ENCODE data around the gene MYRFL. TPM values are rescaled to one million over a fixed set of nuclear protein-coding genes. Genes with fewer than 3 reads are reported as not detected.

Gene MYRFL
- total and polyA plus RNA-seq, 12 donors = 0.10 to 0.51 (median 0.30) TPM; not detected in 4

GRCh38 chr12:69936214-69936731 is 111.2 kb downstream of the MYRFL start:
- intact Hi-C loops (cut with DNase I) = no loop called here
- no peaks in the 10 kb centered on the region for H3K36me3 ChIP-seq
- TF ChIP-seq, protein P1, sequence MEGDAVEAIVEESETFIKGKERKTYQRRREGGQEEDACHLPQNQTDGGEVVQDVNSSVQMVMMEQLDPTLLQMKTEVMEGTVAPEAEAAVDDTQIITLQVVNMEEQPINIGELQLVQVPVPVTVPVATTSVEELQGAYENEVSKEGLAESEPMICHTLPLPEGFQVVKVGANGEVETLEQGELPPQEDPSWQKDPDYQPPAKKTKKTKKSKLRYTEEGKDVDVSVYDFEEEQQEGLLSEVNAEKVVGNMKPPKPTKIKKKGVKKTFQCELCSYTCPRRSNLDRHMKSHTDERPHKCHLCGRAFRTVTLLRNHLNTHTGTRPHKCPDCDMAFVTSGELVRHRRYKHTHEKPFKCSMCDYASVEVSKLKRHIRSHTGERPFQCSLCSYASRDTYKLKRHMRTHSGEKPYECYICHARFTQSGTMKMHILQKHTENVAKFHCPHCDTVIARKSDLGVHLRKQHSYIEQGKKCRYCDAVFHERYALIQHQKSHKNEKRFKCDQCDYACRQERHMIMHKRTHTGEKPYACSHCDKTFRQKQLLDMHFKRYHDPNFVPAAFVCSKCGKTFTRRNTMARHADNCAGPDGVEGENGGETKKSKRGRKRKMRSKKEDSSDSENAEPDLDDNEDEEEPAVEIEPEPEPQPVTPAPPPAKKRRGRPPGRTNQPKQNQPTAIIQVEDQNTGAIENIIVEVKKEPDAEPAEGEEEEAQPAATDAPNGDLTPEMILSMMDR (IDR thresholded peaks at IDR 0.05) = no peak
- peaks cover 0 to 11% (median 0%) of the 10 kb centered on the region in 9 donors for H3K4me1 ChIP-seq
- 70 to 71% methylated on average over 5 of the region's 5 CpGs for WGBS, 2 donors
- no peak overlapping the region for H3K27ac ChIP-seq
- no peak for DNase-seq
- H3K4me3 ChIP-seq = no peak overlapping the region
- H3K27me3 ChIP-seq = no peaks in the 10 kb centered on the region
- H3K9me3 ChIP-seq = no peaks in the 10 kb centered on the region
- no peak for ATAC-seq

GRCh38 chr12:69936766-69937165 is 111.7 kb downstream of the MYRFL start:
- Histone ChIP-seq H3K36me3 (no peaks in the 10 kb centered on the region), H3K4me3 (no peak overlapping the region), H3K9me3 (no peaks in the 10 kb centered on the region), H3K4me1 (peaks cover 0 to 11% (median 0%) of the 10 kb centered on the region in 9 donors), H3K27ac (no peak overlapping the region), H3K27me3 (no peaks in the 10 kb centered on the region)
- 63 to 76% methylated on average over 2 of the region's 2 CpGs for WGBS, 2 donors
- ATAC-seq = no peak
- intact Hi-C loops (cut with DNase I) = no loop called here
- TF ChIP-seq, protein P1 (IDR thresholded peaks at IDR 0.05) = no peak
- DNase-seq = no peak

- intact Hi-C loops (cut with DNase I) = no loop called here
- no peak for ATAC-seq
- DNase-seq = no peak
- no peak overlapping the region for H3K27ac ChIP-seq
- H3K4me1 ChIP-seq = no peaks in the 10 kb centered on the region
- H3K27me3 ChIP-seq = no peaks in the 10 kb centered on the region
- peaks cover 0 to 6% (median 0%) of the 10 kb centered on the region in 11 donors for H3K9me3 ChIP-seq
- TF ChIP-seq, protein P1 (IDR thresholded peaks at IDR 0.05) = no peak
- H3K4me3 ChIP-seq = no peak overlapping the region
- no peaks in the 10 kb centered on the region for H3K36me3 ChIP-seq
These were observed 122.1 kb downstream of the MYRFL start for GRCh38 chr12:69947123-69947522.

DNA sequence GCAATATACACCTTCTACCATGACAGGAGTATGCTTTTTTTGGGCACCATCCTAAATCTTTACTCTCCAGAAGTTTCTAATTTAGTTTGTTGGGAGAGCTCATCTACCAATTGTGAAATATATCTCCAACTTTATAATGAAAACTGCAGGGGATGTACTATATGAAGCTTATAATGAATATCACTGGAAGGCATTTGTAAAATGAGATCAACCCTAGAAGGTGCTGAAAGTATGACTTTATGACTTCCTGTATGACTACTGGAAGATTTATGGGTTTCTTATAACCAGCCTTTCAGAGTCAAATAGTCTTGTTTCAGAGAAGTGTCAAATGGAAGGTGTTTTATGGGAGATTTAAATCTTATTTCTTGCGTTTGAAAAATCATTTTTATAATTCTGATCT is 122.9 kb downstream of the MYRFL start:
- H3K4me3 ChIP-seq = no peak overlapping the region
- TF ChIP-seq, protein P1 (IDR thresholded peaks at IDR 0.05) = no peak
- intact Hi-C loops (cut with DNase I) = no loop called here
- H3K4me1 ChIP-seq = no peaks in the 10 kb centered on the region
- no peaks in the 10 kb centered on the region for H3K27me3 ChIP-seq
- no peak for DNase-seq
- H3K9me3 ChIP-seq = peaks cover 0 to 6% (median 0%) of the 10 kb centered on the region in 11 donors
- H3K27ac ChIP-seq = no peak overlapping the region
- no peaks in the 10 kb centered on the region for H3K36me3 ChIP-seq
- no peak for ATAC-seq
- 81 to 86% methylated on average over 1 of the region's 1 CpG for WGBS, 2 donors

All from heart right ventricle (tissue), 16 donors.